Natural killer cell (primary cell): Measurements from ENCODE around the gene GORASP2. TPM values are rescaled to one million over a fixed set of nuclear protein-coding genes. Genes with fewer than 3 reads are reported as not detected.

Experiments used
- ATAC-seq, 3 donors: fragments of 150-1000 bp in 2 of 3; fragments of 200-7000 bp in 1 of 3; cut with Tn5 transposase; 1 replicate in 1 of 3; 2 replicates in 2 of 3; pipeline ENCODE4 v1.10.0; 2021; ENCODE audit warnings: mild to moderate bottlenecking in 2 of 3, moderate library complexity in 2 of 3
- DNase-seq, 2 donors: peaks; one replicate each; pipeline versions ENCODE4 v3.0.0 to v3.0.0-alpha.2; 2013 to 2021; ENCODE audit warnings: mixed read lengths in 1 of 2
- H3K27ac ChIP-seq: one replicate; pipeline ENCODE4 v1.5.1; 2013; ENCODE audit warnings: mild to moderate bottlenecking, low read length
- H3K27me3 ChIP-seq: one replicate; pipeline ENCODE4 v1.6.1; 2013; ENCODE audit warnings: low read length; ENCODE audit not compliant: control insufficient read depth, insufficient read depth
- H3K36me3 ChIP-seq: one replicate; pipeline ENCODE4 v1.6.1; 2013; ENCODE audit warnings: low read length; ENCODE audit not compliant: control insufficient read depth, insufficient read depth
- H3K4me1 ChIP-seq: one replicate; pipeline ENCODE4 v1.6.1; 2013; ENCODE audit warnings: low read length; ENCODE audit not compliant: control insufficient read depth, insufficient read depth
- H3K4me3 ChIP-seq: one replicate; pipeline ENCODE4 v1.5.1; 2013; ENCODE audit warnings: low read length
- H3K9me3 ChIP-seq: one replicate; pipeline ENCODE4 v1.6.1; 2013; ENCODE audit warnings: low read length; ENCODE audit not compliant: control insufficient read depth, insufficient read depth
- H3K27ac Mint-ChIP-seq, 2 donors: one replicate each; pipeline ENCODE4 v1.8.0; 2022; ENCODE audit warnings: mild to moderate bottlenecking in 2 of 2, mixed read lengths in 2 of 2, moderate library complexity in 1 of 2
- H3K27me3 Mint-ChIP-seq, 2 donors: one replicate each; pipeline ENCODE4 v1.8.0; 2022; ENCODE audit warnings: low read depth in 2 of 2, mixed read lengths in 2 of 2
- H3K36me3 Mint-ChIP-seq: one replicate; pipeline ENCODE4 v1.8.0; 2022; ENCODE audit warnings: mixed read lengths
- H3K4me1 Mint-ChIP-seq, 2 donors: one replicate each; pipeline ENCODE4 v1.8.0; 2022; ENCODE audit warnings: mixed read lengths in 2 of 2
- H3K4me3 Mint-ChIP-seq: one replicate; pipeline ENCODE4 v1.8.0; 2022; ENCODE audit warnings: mild to moderate bottlenecking, moderate library complexity, mixed read lengths
- H3K9me3 Mint-ChIP-seq, 2 donors: one replicate each; pipeline ENCODE4 v1.8.0; 2022; ENCODE audit warnings: mixed read lengths in 2 of 2
- WGBS: methylation state at CpG from one replicate; pipeline ENCODE4 v1.1.7; 2013; ENCODE audit warnings: missing lambda C conversion rate; ENCODE audit not compliant: insufficient coverage; 5-methylcytosine and 5-hydroxymethylcytosine counted together
- intact Hi-C: fragments of 100-400 bp; cut with micrococcal nuclease; formaldehyde crosslinking; loops from one replicate; pipeline ENCODE4 v1.14.2; 2022
- total RNA-seq, 4 donors: library from RNA; stranded (reverse); fragments of 120-200 nt in 1 of 4; gene quantifications; one replicate each; pipeline versions ENCODE4 v1.2.3 to v1.2.4, GENCODE V29; 2013 to 2022
- TF ChIP-seq, protein P1 (sequence below): fragments of 200-600 bp; IDR thresholded peaks from one replicate; pipeline ENCODE4 v1.8.0; 2022; ENCODE audit warnings: antibody characterized with exemption

GORASP2 gene
- total RNA-seq, 3 donors from 2014 or later (not counting 1 experiment from before 2014, with no cell fraction given) = 75.3 to 94.5 (median 80.3) TPM

DNA sequence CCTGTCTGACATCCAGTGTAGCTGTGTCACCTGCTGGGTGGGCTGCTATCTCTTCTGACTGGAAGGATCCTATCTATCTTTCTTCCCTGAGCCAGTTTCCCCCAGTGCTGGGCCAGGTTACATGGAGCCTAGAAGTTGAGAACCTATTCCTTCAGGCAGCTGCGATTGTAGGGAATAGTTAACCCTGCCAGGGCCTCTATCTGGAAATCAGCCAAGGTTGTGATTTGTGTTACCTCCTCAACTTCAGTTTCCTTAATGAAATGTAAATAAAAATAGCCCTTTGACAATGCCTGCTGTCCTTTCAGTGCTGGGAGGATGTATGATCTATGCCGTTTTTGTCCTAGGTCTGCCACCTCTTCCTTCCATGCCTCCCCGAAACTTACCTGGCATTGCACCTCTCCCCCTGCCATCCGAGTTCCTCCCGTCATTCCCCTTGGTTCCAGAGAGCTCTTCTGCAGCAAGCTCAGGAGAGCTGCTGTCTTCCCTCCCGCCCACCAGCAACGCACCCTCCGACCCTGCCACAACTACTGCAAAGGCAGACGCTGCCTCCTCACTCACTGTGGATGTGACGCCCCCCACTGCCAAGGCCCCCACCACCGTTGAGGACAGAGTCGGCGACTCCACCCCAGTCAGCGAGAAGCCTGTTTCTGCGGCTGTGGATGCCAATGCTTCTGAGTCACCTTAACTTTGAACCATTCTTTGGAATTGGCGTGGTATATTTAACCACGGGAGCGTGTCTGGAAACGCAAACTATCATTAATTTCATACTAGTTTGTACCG lies 36.6 kb downstream of the GORASP2 start:
- Histone ChIP-seq H3K27ac (no peak overlapping the region), H3K4me3 (no peak overlapping the region), H3K27me3 (no peaks in the 10 kb centered on the region), H3K4me1 (no peaks in the 10 kb centered on the region), H3K36me3 (peaks cover 62% of the 10 kb centered on the region), H3K9me3 (no peaks in the 10 kb centered on the region)
- WGBS = 88% methylated on average over 20 of the region's 20 CpGs
- Mint-ChIP-seq H3K36me3 (peaks cover 16% of the 10 kb centered on the region), H3K27ac (no peak overlapping the region), H3K4me3 (no peak overlapping the region), H3K9me3 (no peaks in the 10 kb centered on the region), H3K27me3 (no peaks in the 10 kb centered on the region), H3K4me1 (no peaks in the 10 kb centered on the region)
- intact Hi-C loops = no loop called here
- ATAC-seq (no peak), DNase-seq (no peak)
- TF ChIP-seq, protein P1, sequence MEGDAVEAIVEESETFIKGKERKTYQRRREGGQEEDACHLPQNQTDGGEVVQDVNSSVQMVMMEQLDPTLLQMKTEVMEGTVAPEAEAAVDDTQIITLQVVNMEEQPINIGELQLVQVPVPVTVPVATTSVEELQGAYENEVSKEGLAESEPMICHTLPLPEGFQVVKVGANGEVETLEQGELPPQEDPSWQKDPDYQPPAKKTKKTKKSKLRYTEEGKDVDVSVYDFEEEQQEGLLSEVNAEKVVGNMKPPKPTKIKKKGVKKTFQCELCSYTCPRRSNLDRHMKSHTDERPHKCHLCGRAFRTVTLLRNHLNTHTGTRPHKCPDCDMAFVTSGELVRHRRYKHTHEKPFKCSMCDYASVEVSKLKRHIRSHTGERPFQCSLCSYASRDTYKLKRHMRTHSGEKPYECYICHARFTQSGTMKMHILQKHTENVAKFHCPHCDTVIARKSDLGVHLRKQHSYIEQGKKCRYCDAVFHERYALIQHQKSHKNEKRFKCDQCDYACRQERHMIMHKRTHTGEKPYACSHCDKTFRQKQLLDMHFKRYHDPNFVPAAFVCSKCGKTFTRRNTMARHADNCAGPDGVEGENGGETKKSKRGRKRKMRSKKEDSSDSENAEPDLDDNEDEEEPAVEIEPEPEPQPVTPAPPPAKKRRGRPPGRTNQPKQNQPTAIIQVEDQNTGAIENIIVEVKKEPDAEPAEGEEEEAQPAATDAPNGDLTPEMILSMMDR = no peak

DNA sequence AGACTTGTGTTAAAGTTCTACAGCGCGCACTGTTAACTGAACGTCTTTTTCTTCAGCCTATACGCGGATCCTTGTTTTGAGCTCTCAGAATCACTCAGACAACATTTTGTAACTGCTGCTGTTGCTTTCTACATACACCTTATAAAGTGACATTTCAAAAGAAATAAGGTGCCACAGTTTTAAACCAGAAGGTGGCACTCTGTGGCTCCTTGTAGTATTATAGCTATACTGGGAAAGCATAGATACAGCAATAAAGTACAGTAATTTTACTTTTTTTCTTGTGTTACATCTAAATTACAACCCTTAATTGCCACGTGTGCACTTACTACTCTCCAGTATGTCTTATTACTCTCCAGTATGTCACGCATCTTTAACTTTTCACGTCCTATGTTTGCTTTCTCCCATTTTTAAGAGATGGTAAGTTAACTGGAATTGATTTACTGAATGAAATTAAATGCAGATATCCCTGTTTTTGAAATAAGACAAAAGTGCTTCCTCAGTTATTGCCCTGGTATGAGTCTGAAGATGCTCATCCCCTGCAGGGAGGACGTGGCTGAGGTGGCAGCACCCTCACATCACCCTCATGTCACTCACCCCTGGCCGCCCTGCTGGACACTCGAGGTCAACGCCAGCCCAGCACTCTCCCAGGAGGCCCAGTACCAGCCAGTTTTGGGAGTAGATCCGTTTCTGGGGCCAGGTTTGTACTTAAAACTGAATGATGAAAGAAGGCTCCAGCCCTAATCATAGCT lies 37.8 kb downstream of the GORASP2 start:
- peaks cover 52% of the 10 kb centered on the region for H3K36me3 ChIP-seq
- Mint-ChIP-seq H3K27me3 (no peaks in the 10 kb centered on the region), H3K36me3 (peaks cover 16% of the 10 kb centered on the region), H3K9me3 (no peaks in the 10 kb centered on the region), H3K4me1 (no peaks in the 10 kb centered on the region), H3K4me3 (no peak overlapping the region), H3K27ac (peak overlapping the region in 1 of 2 donors; percentile 57)
- ATAC-seq = peak in 1 of 3 donors; percentile 31
- intact Hi-C loops = no loop called here
- no peaks in the 10 kb centered on the region for H3K27me3 ChIP-seq
- no peak overlapping the region for H3K27ac ChIP-seq
- no peaks in the 10 kb centered on the region for H3K4me1 ChIP-seq
- 92% methylated on average over 11 of the region's 13 CpGs for WGBS
- H3K4me3 ChIP-seq = no peak overlapping the region
- TF ChIP-seq, protein P1 = no peak
- DNase-seq = peak in 1 of 2 donors; percentile 21
- H3K9me3 ChIP-seq = no peaks in the 10 kb centered on the region

DNA sequence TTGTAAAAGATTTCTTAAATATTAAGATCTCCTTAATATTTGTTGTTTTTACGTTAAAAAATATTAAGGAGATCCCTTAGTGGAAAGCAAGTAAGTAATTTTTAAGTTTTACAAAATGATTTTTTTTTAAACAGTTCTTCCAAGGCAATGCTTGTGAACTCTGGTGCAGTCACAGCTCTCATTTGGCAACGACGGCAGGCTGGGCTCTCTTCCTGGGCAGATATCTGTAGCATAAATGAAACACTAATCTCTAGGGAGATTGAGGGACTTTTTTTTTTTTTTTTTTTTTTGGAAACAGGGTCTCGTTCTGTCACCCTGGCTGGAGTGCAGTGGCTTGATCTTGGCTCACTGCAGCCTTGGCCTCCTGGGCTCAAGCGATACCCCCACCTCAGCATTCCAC lies 38.5 kb downstream of the GORASP2 start:
- no peaks in the 10 kb centered on the region for H3K27me3 Mint-ChIP-seq
- no peaks in the 10 kb centered on the region for H3K9me3 Mint-ChIP-seq
- 96% methylated on average over 5 of the region's 5 CpGs for WGBS
- H3K4me1 Mint-ChIP-seq = no peaks in the 10 kb centered on the region
- H3K36me3 Mint-ChIP-seq = peaks cover 16% of the 10 kb centered on the region
- Histone ChIP-seq H3K36me3 (peaks cover 46% of the 10 kb centered on the region), H3K9me3 (no peaks in the 10 kb centered on the region), H3K27ac (no peak overlapping the region), H3K4me1 (no peaks in the 10 kb centered on the region), H3K27me3 (no peaks in the 10 kb centered on the region), H3K4me3 (no peak overlapping the region)
- no peak overlapping the region for H3K4me3 Mint-ChIP-seq
- DNase-seq (no peak), ATAC-seq (no peak)
- TF ChIP-seq, protein P1 = no peak
- intact Hi-C loops = no loop called here
- no peak overlapping the region for H3K27ac Mint-ChIP-seq
